Activated CD4-positive, alpha-beta memory T cell treated with anti-CD3 and anti-CD28 coated beads, Interleukin-2, amount 10 ng/mL, durations not matched to agents 7 days and 5 days (primary cell): ENCODE measurements around the gene PPP2R5C. TPM values are rescaled to one million over a fixed set of nuclear protein-coding genes. Genes with fewer than 3 reads are reported as not detected.

Source experiments
- CTCF ChIA-PET: fragments of 350-600 bp; sonication (Branson Sonifier 250); formaldehyde crosslinking; loops from one replicate; lab custom pipeline; 2021; ENCODE audit warnings: antibody characterized with exemption, inconsistent platforms; lab: Charles Lee
- POLR2A ChIA-PET: fragments of 350-600 bp; sonication (Branson Sonifier 250); formaldehyde crosslinking; loops from one replicate; lab custom pipeline; 2021; ENCODE audit warnings: antibody characterized with exemption; lab: Charles Lee
- DNase-seq: peaks from one replicate; pipeline ENCODE4 v3.0.0-alpha.2; 2020
- H3K27ac Mint-ChIP-seq: one replicate; pipeline ENCODE4 v1.8.0; 2021; ENCODE audit warnings: mild to moderate bottlenecking, mixed read lengths
- H3K27me3 Mint-ChIP-seq: one replicate; pipeline ENCODE4 v1.8.0; 2021; ENCODE audit warnings: mixed read lengths
- H3K36me3 Mint-ChIP-seq: one replicate; pipeline ENCODE4 v1.8.0; 2021; ENCODE audit warnings: low read depth, mixed read lengths
- H3K4me1 Mint-ChIP-seq: one replicate; pipeline ENCODE4 v1.8.0; 2021; ENCODE audit warnings: mixed read lengths
- H3K4me3 Mint-ChIP-seq: one replicate; pipeline ENCODE4 v1.8.0; 2021; ENCODE audit warnings: mild to moderate bottlenecking, mixed read lengths
- H3K9me3 Mint-ChIP-seq: one replicate; pipeline ENCODE4 v1.8.0; 2021; ENCODE audit warnings: mixed read lengths
- total RNA-seq, 2 experiments: library from RNA; stranded (reverse); gene quantifications; one replicate each; pipeline ENCODE4 v1.2.3, GENCODE V29; 2021

The PPP2R5C gene
- total RNA-seq, 2 experiments from 2014 or later: 338 to 348 TPM

DNA sequence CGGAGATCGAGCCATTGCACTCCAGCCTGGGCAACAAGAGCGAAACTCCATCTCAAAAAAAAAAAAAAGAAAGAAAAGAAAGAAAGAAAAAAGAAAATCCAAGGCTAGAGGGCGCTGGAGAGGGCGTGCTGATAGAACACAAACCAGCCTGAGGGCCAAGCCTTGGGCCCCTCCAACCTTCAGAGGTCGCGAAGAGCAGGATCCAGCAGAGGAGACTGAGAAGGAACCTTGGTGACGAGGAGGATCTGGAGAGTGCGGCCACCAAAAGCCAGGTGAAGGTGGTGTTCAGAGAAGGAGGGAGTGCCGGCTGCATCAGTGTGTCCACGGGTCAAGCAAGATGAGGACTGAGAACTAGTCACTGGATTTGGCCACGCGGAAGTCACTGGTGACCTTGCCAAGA, 198.7 kb downstream of the PPP2R5C start:
- Mint-ChIP-seq H3K9me3 (no peaks in the 10 kb centered on the region), H3K27ac (no peak overlapping the region), H3K36me3 (no peaks in the 10 kb centered on the region), H3K4me1 (peaks cover 18% of the 10 kb centered on the region), H3K4me3 (no peak overlapping the region), H3K27me3 (peaks cover 4% of the 10 kb centered on the region)
- peak; percentile 35 for DNase-seq
- POLR2A ChIA-PET: interaction anchor here (1.4 to 1.6 kb wide), 2 partner anchors 11 to 129 kb away, joined by 4 to 7 read pairs; no protein-coding TSS in a partner anchor
- CTCF ChIA-PET: interaction anchor here (0.7 to 3.8 kb wide), 11 partner anchors 9 to 356 kb away, joined by 3 to 24 read pairs (median 3); no protein-coding TSS in a partner anchor

DNA sequence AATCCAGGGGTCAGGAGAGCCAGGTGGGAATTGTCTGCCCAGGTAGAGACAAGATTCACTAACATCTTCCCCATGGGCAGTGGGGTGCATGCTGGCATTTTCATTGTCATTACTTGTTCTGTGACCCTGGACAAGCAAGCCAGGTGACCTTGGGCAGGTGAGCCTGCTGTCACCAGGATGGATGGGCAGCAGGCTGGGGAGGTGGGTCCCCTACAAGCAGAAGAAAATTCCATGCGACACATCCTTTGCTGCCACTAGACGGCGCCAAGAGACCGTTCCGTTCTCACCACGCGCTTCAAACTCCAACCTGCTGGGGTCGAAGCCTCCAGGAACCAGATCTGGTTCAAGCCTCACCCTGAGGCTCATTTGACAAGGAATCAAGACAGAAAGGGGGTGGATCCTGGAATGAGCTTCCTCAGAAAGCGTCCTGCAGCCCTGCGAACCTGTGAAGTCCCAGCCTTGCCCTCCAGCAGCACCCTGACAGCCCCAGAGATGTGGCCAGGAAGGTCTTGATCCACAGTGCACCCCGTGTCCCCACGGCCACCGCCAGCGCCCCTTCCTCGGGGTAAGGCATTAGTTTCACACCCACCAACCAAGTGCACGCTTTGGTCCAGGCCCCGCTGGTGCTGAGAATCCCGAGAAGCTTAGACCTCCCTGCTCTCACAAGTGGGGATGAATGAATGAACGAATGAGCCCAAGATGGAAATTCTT, 199.7 kb downstream of the PPP2R5C start:
- CTCF ChIA-PET: interaction anchor here (0.5 to 3.8 kb wide), 13 partner anchors 8 to 355 kb away, joined by 3 to 24 read pairs (median 3); partner anchors contain the start of gene MOK
- Mint-ChIP-seq H3K9me3 (no peaks in the 10 kb centered on the region), H3K36me3 (peaks cover 4% of the 10 kb centered on the region), H3K4me3 (no peak overlapping the region), H3K27me3 (peaks cover 4% of the 10 kb centered on the region), H3K4me1 (peaks cover 26% of the 10 kb centered on the region), H3K27ac (no peak overlapping the region)
- POLR2A ChIA-PET: interaction anchor here (0.9 to 1.6 kb wide), 3 partner anchors 12 to 255 kb away, joined by 3 to 7 read pairs (median 4); no protein-coding TSS in a partner anchor
- DNase-seq: peak; percentile 80

DNA sequence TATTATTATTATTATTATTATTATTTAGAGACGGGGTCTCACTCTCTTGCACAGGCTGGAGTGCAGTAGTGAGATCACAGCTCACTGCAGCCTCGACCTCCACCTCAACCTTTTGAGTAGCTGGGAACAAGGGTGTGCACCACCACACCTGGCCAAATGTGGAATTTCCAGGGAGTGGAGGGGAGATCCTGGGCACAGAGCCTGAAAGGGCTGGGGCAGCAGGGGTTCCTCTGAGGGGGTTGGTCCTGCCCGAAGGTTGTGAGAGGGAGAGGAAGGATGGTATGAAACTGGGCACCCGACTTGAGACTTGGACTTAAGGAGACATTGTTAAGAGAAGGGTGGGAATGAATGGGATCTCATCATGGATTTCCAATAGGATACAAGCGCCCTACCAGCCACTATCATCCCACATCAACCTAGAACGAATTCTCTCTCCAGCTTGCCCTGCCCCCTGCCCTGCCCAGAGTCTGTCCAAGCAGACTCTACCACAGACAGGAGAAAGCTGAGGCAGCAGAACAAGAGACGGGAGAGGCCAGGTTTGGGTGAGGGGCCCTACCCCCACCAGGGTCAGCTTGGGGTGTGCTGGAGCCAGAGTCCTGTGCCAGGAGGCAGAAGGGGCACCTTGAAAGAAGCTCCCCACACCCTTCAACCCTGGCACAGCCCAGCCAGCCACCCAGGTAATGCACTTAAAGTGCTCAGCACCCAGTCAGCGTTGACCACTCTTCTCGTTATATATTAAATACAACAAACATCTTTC, 200.4 kb downstream of the PPP2R5C start:
- DNase-seq: no peak
- no peaks in the 10 kb centered on the region for H3K9me3 Mint-ChIP-seq
- ChIA-PET CTCF (interaction anchor here (0.5 to 3.8 kb wide), 11 partner anchors 9 to 352 kb away, joined by 3 to 24 read pairs (median 3); partner anchors contain the start of gene MOK), POLR2A (interaction anchor here (0.9 to 1.6 kb wide), 2 partner anchors 128 to 256 kb away, joined by 3 to 4 read pairs; no protein-coding TSS in a partner anchor)
- H3K4me1 Mint-ChIP-seq: peaks cover 31% of the 10 kb centered on the region
- no peak overlapping the region for H3K27ac Mint-ChIP-seq
- peaks cover 6% of the 10 kb centered on the region for H3K36me3 Mint-ChIP-seq
- H3K27me3 Mint-ChIP-seq: peaks cover 4% of the 10 kb centered on the region
- no peak overlapping the region for H3K4me3 Mint-ChIP-seq

DNA sequence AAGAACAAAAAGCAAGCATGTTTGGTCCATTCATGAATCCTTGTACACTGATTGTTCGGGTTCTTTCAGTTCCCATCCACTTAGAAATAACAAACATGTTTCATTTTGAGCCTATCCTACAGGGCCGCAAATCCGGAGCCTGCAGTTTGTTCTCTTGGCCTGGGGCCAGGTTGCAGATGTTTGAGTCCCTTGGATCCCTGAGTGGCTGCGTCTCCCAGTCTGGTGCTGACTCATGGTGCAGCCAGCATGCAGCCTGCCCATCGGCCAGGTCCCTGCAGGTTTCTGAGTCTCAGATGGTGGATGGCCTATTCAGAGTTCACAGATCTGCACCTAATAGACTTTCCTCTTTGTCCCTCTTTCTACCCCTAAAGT, 201.0 kb downstream of the PPP2R5C start:
- Mint-ChIP-seq H3K27me3 (peaks cover 4% of the 10 kb centered on the region), H3K9me3 (no peaks in the 10 kb centered on the region), H3K4me1 (peaks cover 34% of the 10 kb centered on the region), H3K4me3 (no peak overlapping the region), H3K27ac (no peak overlapping the region), H3K36me3 (peaks cover 6% of the 10 kb centered on the region)
- POLR2A ChIA-PET: no interaction called here
- CTCF ChIA-PET: interaction anchor here (0.7 to 3.8 kb wide), 9 partner anchors 9 to 352 kb away, joined by 3 to 24 read pairs (median 5); partner anchors contain the start of gene MOK
- DNase-seq: no peak

DNA sequence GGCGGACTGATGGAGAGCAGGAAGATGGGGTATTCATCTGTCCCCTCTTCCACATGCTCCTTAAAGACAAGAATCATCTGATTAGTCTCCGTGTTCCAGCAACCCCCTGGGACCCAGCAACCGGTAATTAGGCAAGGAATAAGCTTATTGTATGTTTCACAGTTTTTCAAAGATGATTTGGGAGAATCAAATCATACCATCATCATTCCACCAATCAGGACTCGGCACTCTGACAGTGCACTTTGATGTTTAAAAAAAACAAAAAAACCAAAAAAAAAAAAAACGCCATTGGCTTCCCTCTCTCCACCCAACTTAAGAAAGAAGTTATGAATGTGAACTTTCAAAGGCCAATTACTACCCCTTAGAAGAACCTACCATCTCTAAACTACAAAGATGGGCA, 201.5 kb downstream of the PPP2R5C start:
- peaks cover 4% of the 10 kb centered on the region for H3K27me3 Mint-ChIP-seq
- ChIA-PET CTCF (interaction anchor here (0.7 to 1.5 kb wide), 3 partner anchors 22 to 351 kb away, joined by 3 to 5 read pairs (median 3); no protein-coding TSS in a partner anchor), POLR2A (interaction anchor here (1.0 to 3.7 kb wide), 4 partner anchors 8 to 139 kb away, joined by 3 to 28 read pairs (median 20); no protein-coding TSS in a partner anchor)
- H3K9me3 Mint-ChIP-seq: no peaks in the 10 kb centered on the region
- H3K4me3 Mint-ChIP-seq: no peak overlapping the region
- H3K36me3 Mint-ChIP-seq: peaks cover 11% of the 10 kb centered on the region
- no peak for DNase-seq
- H3K4me1 Mint-ChIP-seq: peaks cover 39% of the 10 kb centered on the region
- H3K27ac Mint-ChIP-seq: no peak overlapping the region

DNA sequence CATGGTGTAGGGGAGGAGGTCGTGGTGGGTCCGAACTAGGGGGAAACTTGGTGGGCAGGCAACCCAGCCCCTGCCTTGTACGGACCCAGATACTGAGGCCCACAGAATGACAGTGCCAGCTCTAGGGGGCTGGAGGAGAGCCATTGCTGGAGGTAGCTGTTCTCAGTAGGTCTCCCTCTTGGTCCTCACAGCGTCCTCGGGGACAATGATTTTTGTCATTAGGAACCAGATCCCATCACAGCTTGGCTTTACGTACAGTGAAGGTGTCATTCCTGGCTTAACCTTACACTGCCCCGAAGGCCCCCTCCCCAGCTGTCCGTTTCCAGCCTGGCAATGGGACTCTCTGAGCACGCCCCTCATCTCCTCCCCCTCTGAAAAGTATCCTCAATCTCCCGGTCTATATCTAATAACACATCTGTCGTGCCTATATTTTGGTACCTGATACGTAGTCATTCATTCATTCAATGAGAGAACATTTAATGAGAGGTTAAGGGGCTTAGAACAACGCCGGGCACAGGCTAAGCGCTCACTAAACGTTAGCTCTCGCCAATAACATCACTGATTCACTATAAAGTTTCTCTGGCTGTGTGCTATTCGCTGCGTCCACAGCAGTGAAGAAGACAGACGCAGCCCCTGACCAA, 202.3 kb downstream of the PPP2R5C start:
- ChIA-PET POLR2A (interaction anchor here (1.0 to 3.7 kb wide), 5 partner anchors 9 to 139 kb away, joined by 3 to 28 read pairs (median 16); partner anchors contain the start of gene HSP90AA1), CTCF (interaction anchor here (1.2 kb wide), 1 partner anchor 356 kb away, joined by 3 read pairs; no protein-coding TSS in a partner anchor)
- Mint-ChIP-seq H3K4me1 (peaks cover 40% of the 10 kb centered on the region), H3K36me3 (peaks cover 15% of the 10 kb centered on the region), H3K9me3 (no peaks in the 10 kb centered on the region), H3K27ac (no peak overlapping the region), H3K27me3 (peaks cover 4% of the 10 kb centered on the region), H3K4me3 (peak overlapping the region; percentile 65)
- no peak for DNase-seq

DNA sequence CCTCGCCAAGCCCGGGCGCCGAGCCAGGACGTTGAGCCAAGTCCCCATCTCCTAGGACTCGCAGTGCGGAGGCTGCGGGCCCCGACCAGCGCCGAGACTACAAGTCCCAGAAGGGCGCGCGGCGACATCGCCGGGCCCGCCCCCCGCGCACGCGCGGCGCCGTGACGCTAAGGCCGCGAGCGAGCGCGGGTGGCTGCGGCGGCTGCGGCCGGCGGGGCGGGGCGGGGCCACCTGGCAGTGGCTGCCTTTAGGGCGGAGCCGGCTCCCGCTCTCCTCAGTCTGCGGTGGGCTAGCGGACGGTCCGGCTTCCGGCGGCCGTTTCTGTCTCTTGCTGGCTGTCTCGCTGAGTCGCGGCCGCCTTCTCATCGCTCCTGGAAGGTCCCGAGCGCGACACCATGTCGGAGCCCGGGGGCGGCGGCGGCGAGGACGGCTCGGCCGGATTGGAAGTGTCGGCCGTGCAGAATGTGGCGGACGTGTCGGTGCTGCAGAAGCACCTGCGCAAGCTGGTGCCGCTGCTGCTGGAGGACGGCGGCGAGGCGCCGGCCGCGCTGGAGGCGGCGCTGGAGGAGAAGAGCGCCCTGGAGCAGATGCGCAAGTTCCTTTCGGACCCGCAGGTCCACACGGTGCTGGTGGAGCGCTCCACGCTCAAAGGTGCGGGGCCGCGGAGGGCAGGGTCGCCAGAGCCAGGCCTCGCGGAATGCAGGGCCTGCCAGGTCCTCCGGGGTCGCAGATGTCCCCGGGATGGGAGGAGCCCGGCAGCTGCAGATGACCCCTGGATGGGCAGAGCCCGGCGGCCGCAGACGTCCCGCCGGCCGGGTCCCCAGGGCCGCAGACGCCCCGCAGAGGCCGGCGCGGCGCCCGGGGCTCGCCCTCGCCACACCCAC, 203.0 kb downstream of the PPP2R5C start, which contains the start of gene DYNC1H1:
Gene DYNC1H1, plus strand, starts transcription at position 277 of the 884 bp plus-strand sequence. Its CDS starts 119 bp downstream, at position 396.
- Mint-ChIP-seq H3K9me3 (no peaks in the 10 kb centered on the region), H3K4me1 (peaks cover 43% of the 10 kb centered on the region), H3K4me3 (peak within 1 kb of the TSS; percentile 92), H3K27ac (peak within 1 kb of the TSS; percentile 89), H3K27me3 (peaks cover 4% of the 10 kb centered on the region), H3K36me3 (peaks cover 19% of the 10 kb centered on the region)
- peak; percentile 92 for DNase-seq
- ChIA-PET CTCF (interaction anchor here (1.1 to 1.2 kb wide), 2 partner anchors 16 to 356 kb away, joined by 3 to 4 read pairs; no protein-coding TSS in a partner anchor), POLR2A (interaction anchor here (0.9 to 3.7 kb wide), 7 partner anchors 13 to 258 kb away, joined by 3 to 28 read pairs (median 15); partner anchors contain the start of gene HSP90AA1)

DNA sequence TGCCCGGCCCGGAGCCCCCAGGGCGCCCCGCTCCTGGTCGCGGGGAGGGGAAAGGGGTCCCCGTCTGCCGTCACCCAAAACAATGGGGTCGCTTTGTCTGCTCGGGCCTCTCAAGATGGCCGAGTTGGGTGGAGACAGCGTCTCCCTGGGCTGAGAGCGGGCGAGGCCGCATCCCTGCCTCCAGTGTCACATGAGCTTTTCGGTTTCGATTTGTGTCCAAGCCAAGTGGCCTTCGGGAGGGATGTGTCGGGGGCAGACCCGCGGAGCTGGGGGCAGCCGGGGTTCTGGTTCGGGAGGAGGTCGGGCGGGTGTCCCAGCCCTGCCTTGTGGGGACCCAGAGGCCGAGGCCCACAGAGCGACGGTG, 203.7 kb downstream of the PPP2R5C start:
- no peaks in the 10 kb centered on the region for H3K9me3 Mint-ChIP-seq
- DNase-seq: peak; percentile 79
- H3K4me3 Mint-ChIP-seq: peak overlapping the region; percentile 90
- POLR2A ChIA-PET: interaction anchor here (0.7 to 3.7 kb wide), 11 partner anchors 14 to 1590 kb away, joined by 3 to 28 read pairs (median 6); partner anchors contain the start of genes HSP90AA1 and MOK
- peak overlapping the region; percentile 85 for H3K27ac Mint-ChIP-seq
- CTCF ChIA-PET: interaction anchor here (1.1 to 1.9 kb wide), 4 partner anchors 17 to 352 kb away, joined by 4 to 6 read pairs (median 4); no protein-coding TSS in a partner anchor
- peaks cover 44% of the 10 kb centered on the region for H3K4me1 Mint-ChIP-seq
- peaks cover 4% of the 10 kb centered on the region for H3K27me3 Mint-ChIP-seq
- H3K36me3 Mint-ChIP-seq: peaks cover 23% of the 10 kb centered on the region

DNA sequence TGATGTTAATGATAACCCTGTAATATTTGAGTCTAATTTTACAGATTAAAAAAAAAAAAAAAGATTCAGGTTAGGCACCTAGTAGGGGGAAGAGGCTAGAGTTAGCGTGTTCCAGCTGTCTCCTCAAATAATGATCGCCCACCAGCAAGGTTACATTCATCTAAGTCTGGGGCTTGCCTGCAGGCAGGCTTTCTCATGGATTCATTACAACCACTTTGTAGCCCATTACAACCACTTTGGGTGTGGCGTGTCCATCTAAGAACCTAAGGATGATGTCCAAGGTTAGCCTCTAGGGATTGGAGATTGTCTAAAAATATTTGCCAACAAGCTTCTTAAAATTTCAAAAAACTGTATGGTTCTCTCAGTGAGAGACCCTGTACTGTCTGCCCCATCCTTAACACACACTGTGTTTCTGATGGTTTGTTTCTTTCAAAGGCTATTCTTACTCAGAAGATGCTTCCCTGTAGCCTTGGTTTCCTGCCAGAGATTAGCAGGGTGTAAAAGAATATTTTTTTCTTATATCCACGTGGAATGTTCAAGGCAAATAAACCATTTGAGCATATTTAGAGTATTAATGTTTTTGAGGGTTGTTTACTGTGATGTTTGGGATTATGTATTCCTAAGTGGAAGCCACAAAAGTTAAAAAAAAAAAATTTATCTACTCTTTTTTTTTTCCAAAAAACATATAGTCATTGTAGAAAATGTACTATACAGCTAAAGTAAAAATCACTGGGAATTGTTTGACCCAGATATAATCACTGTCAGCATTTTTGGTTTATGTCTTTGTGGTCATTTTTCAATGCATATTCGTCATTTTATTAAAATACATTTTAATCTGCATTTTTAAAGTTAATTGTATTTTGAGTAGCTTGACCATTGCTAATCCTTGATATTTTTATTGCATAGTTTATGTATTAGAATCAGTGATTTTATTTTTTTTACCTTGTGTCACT, 204.5 kb downstream of the PPP2R5C start:
- Mint-ChIP-seq H3K9me3 (no peaks in the 10 kb centered on the region), H3K27ac (peak overlapping the region; percentile 85), H3K27me3 (peaks cover 4% of the 10 kb centered on the region), H3K4me3 (peak overlapping the region; percentile 90), H3K4me1 (peaks cover 44% of the 10 kb centered on the region), H3K36me3 (peaks cover 27% of the 10 kb centered on the region)
- DNase-seq: no peak
- ChIA-PET CTCF (interaction anchor here (1.1 to 2.2 kb wide), 6 partner anchors 17 to 351 kb away, joined by 4 to 7 read pairs (median 4); no protein-coding TSS in a partner anchor), POLR2A (interaction anchor here (0.7 to 3.7 kb wide), 10 partner anchors 18 to 1591 kb away, joined by 3 to 28 read pairs (median 6); partner anchors contain the start of genes HSP90AA1 and MOK)

DNA sequence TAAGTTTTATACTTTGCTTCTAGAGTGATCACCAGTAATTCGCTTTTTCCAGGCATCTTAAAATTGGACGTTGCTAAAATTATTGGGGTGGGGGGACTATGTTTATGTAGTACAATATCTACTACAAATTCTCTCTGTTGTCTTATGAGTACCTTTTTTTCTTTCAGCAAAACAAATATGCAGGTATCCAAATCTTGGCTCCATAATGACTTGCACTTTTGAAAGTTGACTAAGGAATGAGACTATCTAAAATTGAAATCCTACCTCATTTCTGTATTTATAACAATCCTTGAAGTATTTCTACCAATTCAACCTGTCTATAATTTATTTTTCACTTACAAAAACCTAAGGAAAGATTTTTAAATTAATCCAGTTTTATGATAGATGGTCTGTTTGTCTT, 205.2 kb downstream of the PPP2R5C start:
- H3K4me3 Mint-ChIP-seq: peak overlapping the region; percentile 2
- ChIA-PET POLR2A (interaction anchor here (0.9 to 3.7 kb wide), 3 partner anchors 8 to 142 kb away, joined by 3 to 24 read pairs (median 5); no protein-coding TSS in a partner anchor), CTCF (interaction anchor here (1.5 to 2.2 kb wide), 4 partner anchors 18 to 350 kb away, joined by 4 to 7 read pairs (median 5); no protein-coding TSS in a partner anchor)
- peak overlapping the region; percentile 26 for H3K27ac Mint-ChIP-seq
- no peak for DNase-seq
- peaks cover 41% of the 10 kb centered on the region for H3K4me1 Mint-ChIP-seq
- H3K36me3 Mint-ChIP-seq: peaks cover 27% of the 10 kb centered on the region
- H3K27me3 Mint-ChIP-seq: no peaks in the 10 kb centered on the region
- H3K9me3 Mint-ChIP-seq: no peaks in the 10 kb centered on the region
